SK-N-SH (cell line): ENCODE results near the gene OR8D1. TPM values are rescaled to one million over a fixed set of nuclear protein-coding genes. Genes with fewer than 3 reads are reported as not detected.

ENCODE experiments used
- CTCF ChIA-PET: fragments of 300-600, 350-600 bp; formaldehyde crosslinking; extraction: SDS; loops from one replicate; lab custom pipeline; 2021; lab: Yijun Ruan, JAX
- POLR2A ChIA-PET: fragments of 350-600 bp; sonication (Branson Sonifier 250); formaldehyde crosslinking; extraction: SDS; loops from one replicate; lab custom pipeline; 2020; ENCODE audit warnings: antibody characterized with exemption, inconsistent platforms; lab: Yijun Ruan, JAX
- DNase-seq: peaks from one replicate; pipeline ENCODE4 v3.0.0; 2012
- H2AFZ ChIP-seq: fragments of 200-600 bp; sonication (generic); 2 replicates; pipeline ENCODE4 v1.8.1; 2016; ENCODE audit warnings: antibody characterized with exemption, mild to moderate bottlenecking, low read depth
- H3F3A ChIP-seq: fragments of 200-600 bp; sonication (generic); replicated peaks from 2 replicates; pipeline ENCODE3; 2016; ENCODE audit warnings: antibody characterized with exemption, mild to moderate bottlenecking; ENCODE audit not compliant: insufficient read depth
- H3K27ac ChIP-seq, 2 experiments: fragments of 200-500 bp in 1 of 2; fragments of 200-600 bp in 1 of 2; sonication (Bioruptor generic) in 1 of 2; sonication (generic), shearing (Covaris generic) in 1 of 2; 2 replicates each; pipeline versions ENCODE4 v1.5.1 to v1.6.1; 2014 to 2016; ENCODE audit warnings: low read depth in 2 of 2, inconsistent platforms in 1 of 2, low read length in 1 of 2, mild to moderate bottlenecking in 1 of 2, mixed read lengths in 1 of 2
- H3K27me3 ChIP-seq: fragments of 200-600 bp; sonication (generic), shearing (Covaris generic); 2 replicates; pipeline ENCODE4 v1.6.1; 2016; ENCODE audit warnings: mixed run types; ENCODE audit not compliant: insufficient read depth
- H3K36me3 ChIP-seq, 2 experiments: fragments of 200-500 bp in 1 of 2; fragments of 200-600 bp in 1 of 2; sonication (Bioruptor generic) in 1 of 2; sonication (generic) in 1 of 2; replicated peaks in 1 of 2; 2 replicates each; pipeline versions ENCODE3 to v1.5.1; 2014 to 2016; ENCODE audit warnings: low read length in 1 of 2, mild to moderate bottlenecking in 1 of 2; ENCODE audit not compliant: insufficient read depth in 2 of 2, control insufficient read depth in 1 of 2
- H3K4me1 ChIP-seq, 2 experiments: fragments of 200-500 bp in 1 of 2; fragments of 200-600 bp in 1 of 2; sonication (Bioruptor generic) in 1 of 2; sonication (generic), shearing (Covaris generic) in 1 of 2; 2 replicates each; pipeline versions ENCODE4 v1.5.1 to v1.6.1; 2014 to 2016; ENCODE audit warnings: low read depth in 1 of 2, low read length in 1 of 2, mixed run types in 1 of 2; ENCODE audit not compliant: insufficient read depth in 2 of 2, control insufficient read depth in 1 of 2
- H3K4me2 ChIP-seq: fragments of 200-600 bp; sonication (generic), shearing (Covaris generic); 2 replicates; pipeline ENCODE4 v1.6.1; 2017; ENCODE audit warnings: mixed run types
- H3K4me3 ChIP-seq, 2 experiments: fragments of 200-500 bp in 1 of 2; fragments of 200-600 bp in 1 of 2; sonication (Bioruptor generic) in 1 of 2; sonication (generic), shearing (Covaris generic) in 1 of 2; 2 replicates each; pipeline versions ENCODE4 v1.5.1 to v1.8.1; 2014 to 2016; ENCODE audit warnings: low read depth in 2 of 2, inconsistent platforms in 1 of 2, low read length in 1 of 2, mild to moderate bottlenecking in 1 of 2, mixed read lengths in 1 of 2, moderate library complexity in 1 of 2
- H3K79me2 ChIP-seq: fragments of 200-600 bp; sonication (generic); 2 replicates; pipeline ENCODE4 v1.8.1; 2017; ENCODE audit warnings: mild to moderate bottlenecking; ENCODE audit not compliant: insufficient read depth
- H3K9ac ChIP-seq: fragments of 200-600 bp; sonication (generic); 2 replicates; pipeline ENCODE4 v1.6.1; 2017; ENCODE audit warnings: mixed run types
- H3K9me2 ChIP-seq: fragments of 200-600 bp; sonication (generic); 2 replicates; pipeline ENCODE4 v1.6.1; 2017; ENCODE audit warnings: mixed run types
- H3K9me3 ChIP-seq: fragments of 200-600 bp; sonication (generic); 2 replicates; pipeline ENCODE4 v1.6.1; 2017; ENCODE audit warnings: mixed run types, mild to moderate bottlenecking, moderate library complexity
- H4K20me1 ChIP-seq: fragments of 200-600 bp; sonication (generic); 2 replicates; pipeline ENCODE4 v1.6.1; 2017; ENCODE audit warnings: mild to moderate bottlenecking, mixed run types; ENCODE audit not compliant: insufficient read depth
- CTCF ChIP-seq: fragments of 200-600 bp; sonication (generic); IDR thresholded peaks from 2 replicates; pipeline ENCODE4 v1.6.1; 2017; ENCODE audit warnings: antibody characterized with exemption, mild to moderate bottlenecking, moderate library complexity
- ELF1 ChIP-seq: IDR thresholded peaks from 2 replicates; pipeline ENCODE4 v1.4.0; 2012
- FOXJ3 ChIP-seq: sonication (generic); formaldehyde crosslinking; IDR thresholded peaks from 2 replicates; pipeline ENCODE4 v1.5.1; 2020; ENCODE audit warnings: mild to moderate bottlenecking, missing genetic modification reagents
- GABPA ChIP-seq: IDR thresholded peaks from 2 replicates; pipeline ENCODE4 v1.4.0; 2012; ENCODE audit warnings: low read depth, mild to moderate bottlenecking
- IRF3 ChIP-seq: fragments of 150-350 bp; IDR thresholded peaks from 2 replicates; pipeline ENCODE4 v1.6.1; 2016; ENCODE audit warnings: mild to moderate bottlenecking, low read depth, low read length
- MAX ChIP-seq: IDR thresholded peaks from 2 replicates; pipeline ENCODE4 v1.4.0; 2012; ENCODE audit warnings: low read depth
- MXI1 ChIP-seq: IDR thresholded peaks from 2 replicates; pipeline ENCODE4 v1.6.1; 2012; ENCODE audit warnings: mild to moderate bottlenecking, low read depth, low read length, improper control_type of control experiment
- NRF1 ChIP-seq: IDR thresholded peaks from 2 replicates; pipeline ENCODE4 v1.6.1; 2012; ENCODE audit warnings: low read depth, mild to moderate bottlenecking, low read length
- PBX3 ChIP-seq: IDR thresholded peaks from 2 replicates; pipeline ENCODE4; 2012
- POLR2AphosphoS5 ChIP-seq: IDR thresholded peaks from 2 replicates; pipeline ENCODE4 v1.6.1; 2012; ENCODE audit warnings: low read depth, low read length
- RCOR1 ChIP-seq: fragments of 150-350 bp; IDR thresholded peaks from 2 replicates; pipeline ENCODE4 v1.6.1; 2017; ENCODE audit warnings: antibody characterized with exemption, low read length
- RFX5 ChIP-seq: IDR thresholded peaks from 2 replicates; pipeline ENCODE4 v1.6.1; 2012; ENCODE audit warnings: mild to moderate bottlenecking, improper control_type of control experiment, low read length
- SIN3A ChIP-seq: IDR thresholded peaks from 2 replicates; pipeline ENCODE4 v1.6.1; 2012; ENCODE audit warnings: low read depth, mild to moderate bottlenecking, low read length, moderate library complexity, borderline replicate concordance
- SMC3 ChIP-seq: IDR thresholded peaks from 2 replicates; pipeline ENCODE4 v1.6.1; 2012; ENCODE audit warnings: low read depth, low read length, improper control_type of control experiment
- TEAD4 ChIP-seq: IDR thresholded peaks from 2 replicates; pipeline ENCODE4 v1.4.0; 2012; ENCODE audit warnings: mild to moderate bottlenecking, borderline replicate concordance; ENCODE audit not compliant: insufficient read depth
- YY1 ChIP-seq: IDR thresholded peaks from 2 replicates; pipeline ENCODE4 v1.4.0; 2012; ENCODE audit warnings: low read depth, mild to moderate bottlenecking
- ZBTB33 ChIP-seq: IDR thresholded peaks from 2 replicates; pipeline ENCODE4 v1.4.0; 2012; ENCODE audit warnings: low read depth, borderline replicate concordance
- WGBS: methylation state at CpG from one replicate; pipeline ENCODE4 v1.1.6; 2017; ENCODE audit warnings: low lambda C conversion rate; 5-methylcytosine and 5-hydroxymethylcytosine counted together
- polyA plus RNA-seq, 3 experiments: library from polyadenylated mRNA; depleted of rRNA; stranded (reverse); fragments of >200 nt; gene quantifications; 2 replicates each; pipeline ENCODE4 v1.2.3, GENCODE V29; 2012

The OR8D1 gene
- polyA plus RNA-seq, 1 of the 3 experiments (the other 2 are of a cell fraction): not detected

- no peak overlapping the region for H3K4me3 ChIP-seq
- WGBS: 2% methylated on average over 3 of the region's 3 CpGs
- DNase-seq: no peak
- ChIA-PET CTCF (no interaction called here), POLR2A (no interaction called here)
- 0 out of 2 replicates have a peak, but pooled peaks cover 3% of the 10 kb centered on the region for H4K20me1 ChIP-seq
- H3K79me2 ChIP-seq: no peaks in the 10 kb centered on the region
- H3K4me1 ChIP-seq: no peaks in the 10 kb centered on the region
- no peaks in the 10 kb centered on the region for H3K9me3 ChIP-seq
- H2AFZ ChIP-seq: no peak overlapping the region
- no peak overlapping the region for H3K27ac ChIP-seq
- no peak overlapping the region for H3K4me2 ChIP-seq
- no peaks in the 10 kb centered on the region for H3K9me2 ChIP-seq
- H3K27me3 ChIP-seq: no peaks in the 10 kb centered on the region; the same call in 1 of the 2 replicates
- TF ChIP-seq MAX (no peak), IRF3 (no peak), RCOR1 (no peak), FOXJ3 (CRISPR knock-in tag) (no peak), ELF1 (no peak), POLR2AphosphoS5 (no peak), RFX5 (no peak)
- TF ChIP-seq, all 33 proteins: peak for 0
- Histone ChIP-seq H3K36me3 (no peaks in the 10 kb centered on the region), H3K9ac (no peak overlapping the region), H3F3A (no peaks in the 10 kb centered on the region)
These were observed 1.3 kb upstream of the OR8D1 start for GRCh38 chr11:124315052-124315451.

- H3K9me3 ChIP-seq: no peaks in the 10 kb centered on the region
- no peak overlapping the region for H3K4me2 ChIP-seq
- POLR2A ChIA-PET: no interaction called here
- H3K9ac ChIP-seq: no peak overlapping the region
- 43% methylated on average over 4 of the region's 4 CpGs for WGBS
- H3K4me1 ChIP-seq: no peaks in the 10 kb centered on the region
- H3K4me3 ChIP-seq: no peak overlapping the region
- H4K20me1 ChIP-seq: 0 out of 2 replicates have a peak, but pooled peaks cover 3% of the 10 kb centered on the region
- no peak overlapping the region for H3K27ac ChIP-seq
- no peak overlapping the region for H2AFZ ChIP-seq
- CTCF ChIA-PET: no interaction called here
- no peak for DNase-seq
- no peaks in the 10 kb centered on the region for H3K36me3 ChIP-seq
- H3K79me2 ChIP-seq: no peaks in the 10 kb centered on the region
- no peaks in the 10 kb centered on the region for H3K9me2 ChIP-seq
- no peaks in the 10 kb centered on the region; the same call in 1 of the 2 replicates for H3K27me3 ChIP-seq
- H3F3A ChIP-seq: no peaks in the 10 kb centered on the region
- no peak for TF ChIP-seq SIN3A
- TF ChIP-seq SMC3: no peak
- TF ChIP-seq ZBTB33: no peak
- no peak for TF ChIP-seq MAX
- TF ChIP-seq PBX3: no peak
- no peak for TF ChIP-seq ELF1
- TF ChIP-seq CTCF: no peak
- no peak for TF ChIP-seq TEAD4
- no peak for TF ChIP-seq FOXJ3 (CRISPR knock-in tag)
- no peak for TF ChIP-seq MXI1
- TF ChIP-seq GABPA: no peak
- TF ChIP-seq YY1: no peak
- no peak for TF ChIP-seq NRF1
- TF ChIP-seq IRF3: no peak
These were observed 618 bp downstream of the OR8D1 start for GRCh38 chr11:124313131-124313530.
